Measurements from ENCODE around the gene VENTX. TPM values are rescaled to one million over a fixed set of nuclear protein-coding genes. Genes with fewer than 3 reads are reported as not detected.

Gene VENTX
- total RNA-seq, 2 experiments from 2014 or later: not detected

- H3K4me1 Mint-ChIP-seq: no peaks in the 10 kb centered on the region
- no peaks in the 10 kb centered on the region for H3K36me3 Mint-ChIP-seq (ENCODE audit: low read depth)
- peaks cover 10% of the 10 kb centered on the region for H3K27me3 Mint-ChIP-seq
- DNase-seq: no peak
- ChIA-PET CTCF (no interaction called here), POLR2A (no interaction called here)
- no peak overlapping the region for H3K4me3 Mint-ChIP-seq
- H3K27ac Mint-ChIP-seq: no peak overlapping the region
- H3K9me3 Mint-ChIP-seq: no peaks in the 10 kb centered on the region
These were observed 39.4 kb upstream of the VENTX start for GRCh38 chr10:133198206-133198605.

GRCh38 chr10:133198621-133199487 is 38.8 kb upstream of the VENTX start:
- Mint-ChIP-seq H3K9me3 (no peaks in the 10 kb centered on the region), H3K27me3 (peaks cover 4% of the 10 kb centered on the region), H3K4me1 (no peaks in the 10 kb centered on the region), H3K27ac (no peak overlapping the region), H3K4me3 (no peak overlapping the region), H3K36me3 (ENCODE audit: low read depth) (no peaks in the 10 kb centered on the region)
- POLR2A ChIA-PET: no interaction called here
- DNase-seq: no peak
- CTCF ChIA-PET: no interaction called here

- Mint-ChIP-seq H3K36me3 (ENCODE audit: low read depth) (no peaks in the 10 kb centered on the region), H3K9me3 (no peaks in the 10 kb centered on the region), H3K27me3 (peaks cover 2% of the 10 kb centered on the region), H3K27ac (no peak overlapping the region), H3K4me1 (no peaks in the 10 kb centered on the region), H3K4me3 (no peak overlapping the region)
- no peak for DNase-seq
- ChIA-PET POLR2A (no interaction called here), CTCF (no interaction called here)
These were observed 38.2 kb upstream of the VENTX start for GRCh38 chr10:133199488-133199885.

GRCh38 chr10:133199992-133200611 is 37.6 kb upstream of the VENTX start:
- Mint-ChIP-seq H3K27ac (no peak overlapping the region), H3K4me3 (no peak overlapping the region), H3K9me3 (no peaks in the 10 kb centered on the region), H3K27me3 (no peaks in the 10 kb centered on the region), H3K4me1 (no peaks in the 10 kb centered on the region), H3K36me3 (ENCODE audit: low read depth) (no peaks in the 10 kb centered on the region)
- no peak for DNase-seq
- ChIA-PET CTCF (no interaction called here), POLR2A (no interaction called here)

GRCh38 chr10:133200621-133201031 is 37.0 kb upstream of the VENTX start:
- Mint-ChIP-seq H3K36me3 (ENCODE audit: low read depth) (no peaks in the 10 kb centered on the region), H3K9me3 (no peaks in the 10 kb centered on the region), H3K4me3 (no peak overlapping the region), H3K27me3 (no peaks in the 10 kb centered on the region), H3K27ac (no peak overlapping the region), H3K4me1 (no peaks in the 10 kb centered on the region)
- DNase-seq: no peak
- ChIA-PET CTCF (no interaction called here), POLR2A (no interaction called here)

GRCh38 chr10:133201151-133201947 is 36.3 kb upstream of the VENTX start:
- Mint-ChIP-seq H3K27ac (no peak overlapping the region), H3K36me3 (ENCODE audit: low read depth) (no peaks in the 10 kb centered on the region), H3K9me3 (no peaks in the 10 kb centered on the region), H3K27me3 (no peaks in the 10 kb centered on the region), H3K4me1 (no peaks in the 10 kb centered on the region), H3K4me3 (no peak overlapping the region)
- CTCF ChIA-PET: no interaction called here
- POLR2A ChIA-PET: no interaction called here
- no peak for DNase-seq

- Mint-ChIP-seq H3K4me3 (no peak overlapping the region), H3K27me3 (no peaks in the 10 kb centered on the region), H3K27ac (no peak overlapping the region), H3K36me3 (ENCODE audit: low read depth) (no peaks in the 10 kb centered on the region), H3K9me3 (no peaks in the 10 kb centered on the region), H3K4me1 (no peaks in the 10 kb centered on the region)
- ChIA-PET CTCF (no interaction called here), POLR2A (no interaction called here)
- no peak for DNase-seq
These were observed 35.5 kb upstream of the VENTX start for GRCh38 chr10:133201948-133202725.

GRCh38 chr10:133202778-133203651 is 34.6 kb upstream of the VENTX start:
- Mint-ChIP-seq H3K27me3 (no peaks in the 10 kb centered on the region), H3K9me3 (no peaks in the 10 kb centered on the region), H3K4me1 (no peaks in the 10 kb centered on the region), H3K27ac (no peak overlapping the region), H3K4me3 (no peak overlapping the region), H3K36me3 (ENCODE audit: low read depth) (no peaks in the 10 kb centered on the region)
- ChIA-PET POLR2A (no interaction called here), CTCF (no interaction called here)
- DNase-seq: no peak

- Mint-ChIP-seq H3K9me3 (no peaks in the 10 kb centered on the region), H3K27me3 (no peaks in the 10 kb centered on the region), H3K4me3 (no peak overlapping the region), H3K27ac (no peak overlapping the region), H3K4me1 (no peaks in the 10 kb centered on the region), H3K36me3 (ENCODE audit: low read depth) (no peaks in the 10 kb centered on the region)
- ChIA-PET CTCF (no interaction called here), POLR2A (no interaction called here)
- DNase-seq: no peak
These were observed 33.9 kb upstream of the VENTX start for GRCh38 chr10:133203652-133204195.

GRCh38 chr10:133204226-133205015 is 33.2 kb upstream of the VENTX start:
- CTCF ChIA-PET: no interaction called here
- Mint-ChIP-seq H3K27me3 (no peaks in the 10 kb centered on the region), H3K36me3 (ENCODE audit: low read depth) (no peaks in the 10 kb centered on the region), H3K4me1 (no peaks in the 10 kb centered on the region), H3K27ac (no peak overlapping the region), H3K9me3 (no peaks in the 10 kb centered on the region), H3K4me3 (no peak overlapping the region)
- POLR2A ChIA-PET: no interaction called here
- DNase-seq: no peak

- Mint-ChIP-seq H3K4me1 (peaks cover under 1% of the 10 kb centered on the region), H3K27ac (no peak overlapping the region), H3K4me3 (no peak overlapping the region), H3K9me3 (no peaks in the 10 kb centered on the region), H3K27me3 (no peaks in the 10 kb centered on the region), H3K36me3 (ENCODE audit: low read depth) (no peaks in the 10 kb centered on the region)
- DNase-seq: no peak
- ChIA-PET CTCF (no interaction called here), POLR2A (no interaction called here)
These were observed 32.5 kb upstream of the VENTX start for GRCh38 chr10:133205146-133205545.
